Progenitor cell of endocrine pancreas (in vitro differentiated cells): ENCODE results near the gene CHORDC1. TPM values are rescaled to one million over a fixed set of nuclear protein-coding genes. Genes with fewer than 3 reads are reported as not detected.

Experiments used
- DNase-seq: peaks from one replicate; pipeline ENCODE4 v3.0.0; 2021; ENCODE audit warnings: low spot score; ENCODE audit not compliant: unreplicated experiment
- H3K27ac Mint-ChIP-seq: 2 replicates; pipeline ENCODE4 v1.8.0; 2021; ENCODE audit warnings: mild to moderate bottlenecking, moderate library complexity, mixed read lengths
- H3K27me3 Mint-ChIP-seq: 2 replicates; pipeline ENCODE4 v1.8.0; 2021; ENCODE audit warnings: mixed read lengths
- H3K36me3 Mint-ChIP-seq: 2 replicates; pipeline ENCODE4 v1.8.0; 2022; ENCODE audit warnings: mixed read lengths; ENCODE audit not compliant: insufficient read depth
- H3K4me1 Mint-ChIP-seq: 2 replicates; pipeline ENCODE4 v1.8.0; 2021; ENCODE audit warnings: low read depth, mixed read lengths
- H3K4me3 Mint-ChIP-seq: 2 replicates; pipeline ENCODE4 v1.8.0; 2021; ENCODE audit warnings: low read depth, mild to moderate bottlenecking, moderate library complexity, mixed read lengths
- H3K9me3 Mint-ChIP-seq: 2 replicates; pipeline ENCODE4 v1.8.0; 2021; ENCODE audit warnings: low read depth, mixed read lengths
- CTCF ChIP-seq: fragments of 200-600 bp; sonication (generic); IDR thresholded peaks from one replicate; pipeline ENCODE4 v1.5.0; 2021; ENCODE audit warnings: antibody characterized with exemption, mild to moderate bottlenecking; ENCODE audit not compliant: unreplicated experiment
- total RNA-seq: library from RNA; stranded (reverse); gene quantifications from 2 replicates; pipeline ENCODE4 v1.2.1, GENCODE V29; 2021

CHORDC1 gene
- total RNA-seq, 1 donor from 2014 or later: 56.8 TPM

- DNase-seq: no peak
- no peak for TF ChIP-seq CTCF
- Mint-ChIP-seq H3K27ac (no peak overlapping the region), H3K27me3 (no peaks in the 10 kb centered on the region), H3K9me3 (no peaks in the 10 kb centered on the region), H3K4me1 (no peaks in the 10 kb centered on the region), H3K4me3 (no peak overlapping the region), H3K36me3 (peaks cover 22% of the 10 kb centered on the region)
Observed at GRCh38 chr11:90204407-90204806, 18.4 kb downstream of the CHORDC1 start.

GRCh38 chr11:90202342-90202741 lies 20.5 kb downstream of the CHORDC1 start:
- H3K27me3 Mint-ChIP-seq: no peaks in the 10 kb centered on the region
- H3K4me3 Mint-ChIP-seq: no peak overlapping the region
- peaks cover 20% of the 10 kb centered on the region for H3K36me3 Mint-ChIP-seq
- DNase-seq: no peak
- no peaks in the 10 kb centered on the region for H3K9me3 Mint-ChIP-seq
- H3K27ac Mint-ChIP-seq: no peak overlapping the region
- no peaks in the 10 kb centered on the region for H3K4me1 Mint-ChIP-seq
- TF ChIP-seq CTCF: no peak

GRCh38 chr11:90197377-90197776 lies 25.5 kb downstream of the CHORDC1 start:
- Mint-ChIP-seq H3K9me3 (no peaks in the 10 kb centered on the region), H3K27ac (no peak overlapping the region), H3K4me1 (no peaks in the 10 kb centered on the region)

GRCh38 chr11:90192869-90193582 lies 29.8 kb downstream of the CHORDC1 start:
- DNase-seq: no peak
- Mint-ChIP-seq H3K36me3 (peaks cover 3% of the 10 kb centered on the region), H3K27me3 (no peaks in the 10 kb centered on the region), H3K4me3 (no peak overlapping the region), H3K9me3 (no peaks in the 10 kb centered on the region), H3K27ac (no peak overlapping the region), H3K4me1 (peaks cover 3% of the 10 kb centered on the region)
- TF ChIP-seq CTCF: no peak

More at GRCh38 chr11:90197377-90197776, 25.5 kb downstream of the CHORDC1 start:
- no peak for TF ChIP-seq CTCF
- Mint-ChIP-seq H3K4me3 (no peak overlapping the region), H3K36me3 (peaks cover 10% of the 10 kb centered on the region), H3K27me3 (no peaks in the 10 kb centered on the region)
- no peak for DNase-seq

GRCh38 chr11:90189011-90189410 lies 33.8 kb downstream of the CHORDC1 start:
- no peak overlapping the region for H3K27ac Mint-ChIP-seq
- no peak for DNase-seq
- TF ChIP-seq CTCF: no peak
- no peaks in the 10 kb centered on the region for H3K27me3 Mint-ChIP-seq
- peaks cover 3% of the 10 kb centered on the region for H3K4me1 Mint-ChIP-seq
- no peaks in the 10 kb centered on the region for H3K9me3 Mint-ChIP-seq
- H3K4me3 Mint-ChIP-seq: no peak overlapping the region
- H3K36me3 Mint-ChIP-seq: peaks cover 4% of the 10 kb centered on the region
